Osteocyte (in vitro differentiated cells): Measurements from ENCODE around the gene COL4A1. TPM values are rescaled to one million over a fixed set of nuclear protein-coding genes. Genes with fewer than 3 reads are reported as not detected.

Source experiments
- DNase-seq: peaks from one replicate; pipeline ENCODE4 v3.0.0; 2021; ENCODE audit warnings: mixed read lengths; ENCODE audit not compliant: unreplicated experiment; ENCODE audit errors: extremely low spot score
- H3K27ac Mint-ChIP-seq: one replicate; pipeline ENCODE4 v1.8.0; 2021; ENCODE audit warnings: mild to moderate bottlenecking, mixed read lengths; ENCODE audit not compliant: unreplicated experiment
- H3K27me3 Mint-ChIP-seq: one replicate; pipeline ENCODE4 v1.8.0; 2021; ENCODE audit warnings: mixed read lengths; ENCODE audit not compliant: unreplicated experiment
- H3K36me3 Mint-ChIP-seq: one replicate; pipeline ENCODE4 v1.8.0; 2021; ENCODE audit warnings: mixed read lengths; ENCODE audit not compliant: unreplicated experiment
- H3K4me1 Mint-ChIP-seq: one replicate; pipeline ENCODE4 v1.8.0; 2021; ENCODE audit warnings: mixed read lengths; ENCODE audit not compliant: unreplicated experiment
- H3K4me3 Mint-ChIP-seq: one replicate; pipeline ENCODE4 v1.8.0; 2021; ENCODE audit warnings: mild to moderate bottlenecking, moderate library complexity, mixed read lengths; ENCODE audit not compliant: unreplicated experiment
- H3K9me3 Mint-ChIP-seq: one replicate; pipeline ENCODE4 v1.8.0; 2021; ENCODE audit warnings: mixed read lengths; ENCODE audit not compliant: unreplicated experiment
- CTCF ChIP-seq: fragments of 200-600 bp; sonication (generic); IDR thresholded peaks from 2 replicates; pipeline ENCODE4 v1.5.0; 2021; ENCODE audit warnings: antibody characterized with exemption, mild to moderate bottlenecking, moderate library complexity
- total RNA-seq: library from RNA; stranded (reverse); gene quantifications from 2 replicates; pipeline ENCODE4 v1.2.1, GENCODE V29; 2021

COL4A1 gene
- total RNA-seq, 1 donor from 2014 or later: 3,181 TPM

GRCh38 chr13:110110783-110111182, 196.2 kb downstream of the COL4A1 start:
- Mint-ChIP-seq H3K4me3 (no peak overlapping the region), H3K36me3 (no peaks in the 10 kb centered on the region), H3K4me1 (peaks cover 39% of the 10 kb centered on the region), H3K9me3 (no peaks in the 10 kb centered on the region), H3K27me3 (no peaks in the 10 kb centered on the region), H3K27ac (no peak overlapping the region)
- no peak for TF ChIP-seq CTCF
- DNase-seq: no peak

GRCh38 chr13:110109910-110110309, 197.0 kb downstream of the COL4A1 start:
- no peak for TF ChIP-seq CTCF
- H3K4me3 Mint-ChIP-seq: no peak overlapping the region
- no peaks in the 10 kb centered on the region for H3K27me3 Mint-ChIP-seq
- peaks cover 38% of the 10 kb centered on the region for H3K4me1 Mint-ChIP-seq
- H3K27ac Mint-ChIP-seq: peak overlapping the region; percentile 11
- no peaks in the 10 kb centered on the region for H3K36me3 Mint-ChIP-seq
- H3K9me3 Mint-ChIP-seq: no peaks in the 10 kb centered on the region
- no peak for DNase-seq

- no peaks in the 10 kb centered on the region for H3K36me3 Mint-ChIP-seq
- DNase-seq: no peak
- H3K27ac Mint-ChIP-seq: no peak overlapping the region
- H3K27me3 Mint-ChIP-seq: no peaks in the 10 kb centered on the region
- no peaks in the 10 kb centered on the region for H3K9me3 Mint-ChIP-seq
- no peak overlapping the region for H3K4me3 Mint-ChIP-seq
- no peak for TF ChIP-seq CTCF
- peaks cover 32% of the 10 kb centered on the region for H3K4me1 Mint-ChIP-seq
Observed at GRCh38 chr13:110109140-110109783, 197.7 kb downstream of the COL4A1 start.

GRCh38 chr13:110108348-110109139, 198.4 kb downstream of the COL4A1 start:
- no peak overlapping the region for H3K4me3 Mint-ChIP-seq
- DNase-seq: peak; percentile 92
- H3K27ac Mint-ChIP-seq: no peak overlapping the region
- H3K9me3 Mint-ChIP-seq: no peaks in the 10 kb centered on the region
- no peaks in the 10 kb centered on the region for H3K36me3 Mint-ChIP-seq
- peaks cover 27% of the 10 kb centered on the region for H3K4me1 Mint-ChIP-seq
- TF ChIP-seq CTCF: peak; percentile 89
- H3K27me3 Mint-ChIP-seq: no peaks in the 10 kb centered on the region

GRCh38 chr13:110107568-110108347, 199.2 kb downstream of the COL4A1 start:
- no peak for DNase-seq
- Mint-ChIP-seq H3K36me3 (no peaks in the 10 kb centered on the region), H3K4me3 (no peak overlapping the region), H3K27ac (no peak overlapping the region), H3K4me1 (peaks cover 20% of the 10 kb centered on the region), H3K9me3 (no peaks in the 10 kb centered on the region), H3K27me3 (no peaks in the 10 kb centered on the region)
- TF ChIP-seq CTCF: peak; percentile 24
